ENCODE results near the gene MYO5A. TPM values are rescaled to one million over a fixed set of nuclear protein-coding genes. Genes with fewer than 3 reads are reported as not detected.

MYO5A gene
- polyA plus RNA-seq, 2 of the 4 experiments (the other 2 are of a cell fraction) = 15.1 to 46.7 TPM

GRCh38 chr15:52278135-52278534 is 250.5 kb downstream of the MYO5A start:
- TF ChIP-seq E2F6 (IDR thresholded peaks at IDR 0.05; ENCODE audit: borderline replicate concordance, low read depth) (no peak), RFX5 (IDR thresholded peaks at IDR 0.05) (no peak), PBX3 (IDR thresholded peaks at IDR 0.05) (no peak), JUN (IDR thresholded peaks at IDR 0.05) (no peak), ZNF302 (CRISPR knock-in tag; IDR thresholded peaks at IDR 0.05) (no peak), RNF2 (IDR thresholded peaks at IDR 0.05; ENCODE audit: borderline replicate concordance, low read depth) (no peak), CBX8 (IDR thresholded peaks at IDR 0.05) (no peak), CHD4 (IDR thresholded peaks at IDR 0.05; ENCODE audit: borderline replicate concordance) (no peak), HMGXB4 (CRISPR knock-in tag; IDR thresholded peaks at IDR 0.05; ENCODE audit: borderline replicate concordance) (no peak)
- ChIA-PET CTCF (interaction anchor here (0.6 to 2.9 kb wide), 6 partner anchors 9 to 457 kb away, joined by 3 to 19 read pairs (median 8); no protein-coding TSS in a partner anchor), POLR2A (interaction anchor here (1.2 kb wide), 1 partner anchor 10 kb away, joined by 3 read pairs; no protein-coding TSS in a partner anchor)
- DNase-seq (ENCODE audit: low read depth in 1 of 2, low spot score in 1 of 2) (no peak), FAIRE-seq (no peak), ATAC-seq (no peak)
- no peak overlapping the region for H3K27ac ChIP-seq
- H3K4me1 ChIP-seq = no peaks in the 10 kb centered on the region
- WGBS (ENCODE audit: missing lambda C conversion rate) = 80% methylated on average over 3 of the region's 3 CpGs
- no peaks in the 10 kb centered on the region for H3K9me3 ChIP-seq
- H3K4me2 ChIP-seq = no peak overlapping the region
- H3K4me3 ChIP-seq = no peak overlapping the region

GRCh38 chr15:52277575-52277974 is 251.1 kb downstream of the MYO5A start:
- ATAC-seq (no peak), FAIRE-seq (no peak), DNase-seq (ENCODE audit: low read depth in 1 of 2, low spot score in 1 of 2) (no peak)
- ChIA-PET POLR2A (interaction anchor here (1.2 kb wide), 1 partner anchor 11 kb away, joined by 3 read pairs; no protein-coding TSS in a partner anchor), CTCF (interaction anchor here (1.2 to 2.9 kb wide), 5 partner anchors 9 to 457 kb away, joined by 3 to 19 read pairs (median 8); no protein-coding TSS in a partner anchor)
- H3K4me2 ChIP-seq = no peak overlapping the region
- H3K9me3 ChIP-seq = no peaks in the 10 kb centered on the region
- TF ChIP-seq MYC (IDR thresholded peaks at IDR 0.05; ENCODE audit: borderline replicate concordance, low read length) (no peak), NPAS2 (CRISPR knock-in tag; IDR thresholded peaks at IDR 0.05; ENCODE audit: borderline replicate concordance) (no peak), FOXS1 (CRISPR knock-in tag; IDR thresholded peaks at IDR 0.05) (no peak), JUN (IDR thresholded peaks at IDR 0.05) (no peak), KDM5A (IDR thresholded peaks at IDR 0.05) (no peak), ATOH8 (CRISPR knock-in tag; IDR thresholded peaks at IDR 0.05; ENCODE audit: low read depth) (no peak), HOXA7 (CRISPR knock-in tag; IDR thresholded peaks at IDR 0.05) (no peak), ZNF302 (CRISPR knock-in tag; IDR thresholded peaks at IDR 0.05) (no peak), CEBPB (IDR thresholded peaks at IDR 0.05) (no peak)
- TF ChIP-seq, protein P1, sequence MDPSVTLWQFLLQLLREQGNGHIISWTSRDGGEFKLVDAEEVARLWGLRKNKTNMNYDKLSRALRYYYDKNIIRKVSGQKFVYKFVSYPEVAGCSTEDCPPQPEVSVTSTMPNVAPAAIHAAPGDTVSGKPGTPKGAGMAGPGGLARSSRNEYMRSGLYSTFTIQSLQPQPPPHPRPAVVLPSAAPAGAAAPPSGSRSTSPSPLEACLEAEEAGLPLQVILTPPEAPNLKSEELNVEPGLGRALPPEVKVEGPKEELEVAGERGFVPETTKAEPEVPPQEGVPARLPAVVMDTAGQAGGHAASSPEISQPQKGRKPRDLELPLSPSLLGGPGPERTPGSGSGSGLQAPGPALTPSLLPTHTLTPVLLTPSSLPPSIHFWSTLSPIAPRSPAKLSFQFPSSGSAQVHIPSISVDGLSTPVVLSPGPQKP (IDR thresholded peaks at IDR 0.05; ENCODE audit: low read depth, low read length) = no peak
- no peak overlapping the region for H3K4me3 ChIP-seq
- H3K4me1 ChIP-seq = no peaks in the 10 kb centered on the region
- 93% methylated on average over 9 of the region's 9 CpGs for WGBS (ENCODE audit: missing lambda C conversion rate)
- H3K27ac ChIP-seq = no peak overlapping the region
